Liver (tissue), 3 donors: ENCODE results near the gene RGL2.

Experiments used
- GABPA ChIP-seq, 2 donors: IDR thresholded peaks in 1 of 2; conservative IDR thresholded peaks in 1 of 2; 2 replicates each; pipeline ENCODE4 v1.6.1; 2016; ENCODE audit warnings: antibody characterized with exemption in 2 of 2, mild to moderate bottlenecking in 1 of 2, moderate library complexity in 1 of 2
- JUND ChIP-seq, 2 donors: IDR thresholded peaks; 2 replicates each; pipeline ENCODE4 v1.6.1; 2016; ENCODE audit warnings: antibody characterized with exemption in 2 of 2
- TAF1 ChIP-seq: conservative IDR thresholded peaks from 2 replicates; pipeline ENCODE4 v1.6.1; 2016; ENCODE audit warnings: antibody characterized with exemption, mild to moderate bottlenecking
- TF ChIP-seq, protein P1 (sequence below): fragments of 150-350 bp; IDR thresholded peaks from 2 replicates; pipeline ENCODE4 v1.5.1; 2017; ENCODE audit warnings: improper control_type of control experiment, low read depth, low read length; ENCODE audit not compliant: missing input control
- TF ChIP-seq, protein P2 (sequence below): IDR thresholded peaks from 2 replicates; pipeline ENCODE4 v1.6.1; 2016; ENCODE audit warnings: antibody characterized with exemption
- TF ChIP-seq, protein P3 (sequence below): IDR thresholded peaks from 2 replicates; pipeline ENCODE4 v1.6.1; 2016; ENCODE audit warnings: antibody characterized with exemption
- donor health status: healthy.
- donor health status: healthy.

DNA sequence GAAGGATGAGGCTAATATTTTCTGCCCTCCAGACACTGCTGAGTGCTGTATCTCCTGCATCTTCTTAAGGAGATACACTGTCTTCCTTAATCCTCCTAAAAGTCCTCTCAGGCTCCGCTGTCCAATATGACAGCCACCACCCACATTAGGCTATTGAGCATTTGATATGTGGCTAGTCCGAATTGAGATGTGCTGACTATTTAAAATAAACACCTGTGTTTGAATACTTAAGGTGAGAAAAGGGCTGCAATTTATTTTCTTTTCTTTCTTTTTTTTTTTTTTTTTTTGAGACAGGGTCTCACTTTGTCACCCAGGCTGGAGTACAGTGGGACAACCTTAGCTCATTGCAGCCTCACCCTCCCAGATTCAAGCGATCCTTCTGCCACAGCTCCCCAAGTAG, 3.1 kb upstream of the RGL2 start:
- TF ChIP-seq, protein P1, sequence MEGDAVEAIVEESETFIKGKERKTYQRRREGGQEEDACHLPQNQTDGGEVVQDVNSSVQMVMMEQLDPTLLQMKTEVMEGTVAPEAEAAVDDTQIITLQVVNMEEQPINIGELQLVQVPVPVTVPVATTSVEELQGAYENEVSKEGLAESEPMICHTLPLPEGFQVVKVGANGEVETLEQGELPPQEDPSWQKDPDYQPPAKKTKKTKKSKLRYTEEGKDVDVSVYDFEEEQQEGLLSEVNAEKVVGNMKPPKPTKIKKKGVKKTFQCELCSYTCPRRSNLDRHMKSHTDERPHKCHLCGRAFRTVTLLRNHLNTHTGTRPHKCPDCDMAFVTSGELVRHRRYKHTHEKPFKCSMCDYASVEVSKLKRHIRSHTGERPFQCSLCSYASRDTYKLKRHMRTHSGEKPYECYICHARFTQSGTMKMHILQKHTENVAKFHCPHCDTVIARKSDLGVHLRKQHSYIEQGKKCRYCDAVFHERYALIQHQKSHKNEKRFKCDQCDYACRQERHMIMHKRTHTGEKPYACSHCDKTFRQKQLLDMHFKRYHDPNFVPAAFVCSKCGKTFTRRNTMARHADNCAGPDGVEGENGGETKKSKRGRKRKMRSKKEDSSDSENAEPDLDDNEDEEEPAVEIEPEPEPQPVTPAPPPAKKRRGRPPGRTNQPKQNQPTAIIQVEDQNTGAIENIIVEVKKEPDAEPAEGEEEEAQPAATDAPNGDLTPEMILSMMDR, result no peak
- no peak for TF ChIP-seq GABPA (IDR thresholded peaks at IDR 0.05 in 1 of 2, conservative IDR thresholded peaks at IDR 0.05 in 1 of 2)
- TF ChIP-seq TAF1, result no peak
- TF ChIP-seq, protein P2, sequence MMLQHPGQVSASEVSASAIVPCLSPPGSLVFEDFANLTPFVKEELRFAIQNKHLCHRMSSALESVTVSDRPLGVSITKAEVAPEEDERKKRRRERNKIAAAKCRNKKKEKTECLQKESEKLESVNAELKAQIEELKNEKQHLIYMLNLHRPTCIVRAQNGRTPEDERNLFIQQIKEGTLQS, result no peak
- no peak for TF ChIP-seq JUND (IDR thresholded peaks at IDR 0.05)
- TF ChIP-seq, protein P3, sequence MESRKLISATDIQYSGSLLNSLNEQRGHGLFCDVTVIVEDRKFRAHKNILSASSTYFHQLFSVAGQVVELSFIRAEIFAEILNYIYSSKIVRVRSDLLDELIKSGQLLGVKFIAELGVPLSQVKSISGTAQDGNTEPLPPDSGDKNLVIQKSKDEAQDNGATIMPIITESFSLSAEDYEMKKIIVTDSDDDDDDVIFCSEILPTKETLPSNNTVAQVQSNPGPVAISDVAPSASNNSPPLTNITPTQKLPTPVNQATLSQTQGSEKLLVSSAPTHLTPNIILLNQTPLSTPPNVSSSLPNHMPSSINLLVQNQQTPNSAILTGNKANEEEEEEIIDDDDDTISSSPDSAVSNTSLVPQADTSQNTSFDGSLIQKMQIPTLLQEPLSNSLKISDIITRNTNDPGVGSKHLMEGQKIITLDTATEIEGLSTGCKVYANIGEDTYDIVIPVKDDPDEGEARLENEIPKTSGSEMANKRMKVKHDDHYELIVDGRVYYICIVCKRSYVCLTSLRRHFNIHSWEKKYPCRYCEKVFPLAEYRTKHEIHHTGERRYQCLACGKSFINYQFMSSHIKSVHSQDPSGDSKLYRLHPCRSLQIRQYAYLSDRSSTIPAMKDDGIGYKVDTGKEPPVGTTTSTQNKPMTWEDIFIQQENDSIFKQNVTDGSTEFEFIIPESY, result no peak
